H1 (cell line): ENCODE results near the gene NOTCH2. TPM values are rescaled to one million over a fixed set of nuclear protein-coding genes. Genes with fewer than 3 reads are reported as not detected.

Source experiments
- JUN ChIP-seq: IDR thresholded peaks from 2 replicates; pipeline ENCODE4 v1.6.1; 2011; ENCODE audit warnings: low read depth, mild to moderate bottlenecking, improper control_type of control experiment, low read length
- NANOG ChIP-seq: IDR thresholded peaks from 2 replicates; pipeline ENCODE4 v1.6.1; 2011; ENCODE audit warnings: low read length, low read depth, mild to moderate bottlenecking, inconsistent platforms; ENCODE audit not compliant: insufficient read depth, poor library complexity, severe bottlenecking
- RAD21 ChIP-seq, 2 experiments: IDR thresholded peaks in 1 of 2; conservative IDR thresholded peaks in 1 of 2; 2 replicates each; pipeline ENCODE4 v1.6.1; 2011; ENCODE audit warnings: low read depth in 2 of 2, low read length in 2 of 2, improper control_type of control experiment in 1 of 2, inconsistent platforms in 1 of 2, mild to moderate bottlenecking in 1 of 2, moderate library complexity in 1 of 2
- TAF7 ChIP-seq: optimal IDR thresholded peaks from 2 replicates; pipeline ENCODE3; 2011; ENCODE audit warnings: low read depth, mild to moderate bottlenecking, inconsistent platforms, low read length, moderate library complexity, borderline replicate concordance
- TBP ChIP-seq: IDR thresholded peaks from 2 replicates; pipeline ENCODE4 v1.6.1; 2011; ENCODE audit warnings: low read depth, low read length, improper control_type of control experiment
- polyA plus RNA-seq, 7 experiments: library from polyadenylated mRNA; depleted of rRNA in 3 of 7; stranded (reverse) in 5 of 7; unstranded in 2 of 7; fragments of >200 nt in 5 of 7; fragments of 200-250 nt in 2 of 7; gene quantifications; 1 replicate in 5 of 7; 2 replicates in 1 of 7; 4 replicates in 1 of 7; pipeline versions ENCODE4 v1.2.1 to v1.2.3, GENCODE V29; 2011 to 2013; ENCODE audit warnings: missing spikeins in 2 of 7, mixed read lengths in 2 of 7
- total RNA-seq: library from RNA; stranded (reverse); fragmentation: NEBNext Ultra II Directional; extraction: Animal tissue kit (Norgen Biotek cat#: 25700); gene quantifications from 2 replicates; pipeline ENCODE4 v1.2.1, GENCODE V29; 2021
- TF ChIP-seq, protein P1 (sequence below): fragments of 300-600 bp; sonication (generic); IDR thresholded peaks from 2 replicates; pipeline ENCODE4 v1.7.1; 2012; ENCODE audit warnings: low read length, moderate library complexity, mild to moderate bottlenecking, inconsistent platforms; ENCODE audit not compliant: insufficient replicate concordance
- TF ChIP-seq, protein P2 (sequence below): IDR thresholded peaks from 2 replicates; pipeline ENCODE4 v1.6.1; 2011; ENCODE audit warnings: low read length, improper control_type of control experiment

The NOTCH2 gene
- total and polyA plus RNA-seq, 2 of the 8 experiments (the other 6 are each of a cell fraction or from before 2014, with no cell fraction given) = 17.7 to 63.0 TPM

DNA sequence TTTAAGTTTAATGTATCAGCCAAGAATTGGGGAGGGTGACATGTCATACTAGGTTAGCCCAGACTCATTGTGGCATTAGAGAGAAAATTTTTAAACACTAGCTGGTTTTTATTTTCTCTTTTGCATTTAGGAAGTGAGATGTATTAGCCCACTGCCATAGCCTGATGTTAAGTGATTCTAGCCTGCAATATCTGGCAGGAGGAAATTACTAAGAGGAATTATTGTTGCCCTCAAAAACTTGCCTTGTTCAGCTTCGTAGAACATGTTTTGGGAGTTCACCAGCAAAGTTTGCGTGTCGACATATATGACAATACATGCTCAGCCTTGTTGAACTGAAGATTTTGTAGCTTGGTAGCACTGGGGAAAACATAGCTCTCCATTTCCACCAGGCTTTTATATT is 185.6 kb downstream of the NOTCH2 start (continued):
- TF ChIP-seq, protein P1, sequence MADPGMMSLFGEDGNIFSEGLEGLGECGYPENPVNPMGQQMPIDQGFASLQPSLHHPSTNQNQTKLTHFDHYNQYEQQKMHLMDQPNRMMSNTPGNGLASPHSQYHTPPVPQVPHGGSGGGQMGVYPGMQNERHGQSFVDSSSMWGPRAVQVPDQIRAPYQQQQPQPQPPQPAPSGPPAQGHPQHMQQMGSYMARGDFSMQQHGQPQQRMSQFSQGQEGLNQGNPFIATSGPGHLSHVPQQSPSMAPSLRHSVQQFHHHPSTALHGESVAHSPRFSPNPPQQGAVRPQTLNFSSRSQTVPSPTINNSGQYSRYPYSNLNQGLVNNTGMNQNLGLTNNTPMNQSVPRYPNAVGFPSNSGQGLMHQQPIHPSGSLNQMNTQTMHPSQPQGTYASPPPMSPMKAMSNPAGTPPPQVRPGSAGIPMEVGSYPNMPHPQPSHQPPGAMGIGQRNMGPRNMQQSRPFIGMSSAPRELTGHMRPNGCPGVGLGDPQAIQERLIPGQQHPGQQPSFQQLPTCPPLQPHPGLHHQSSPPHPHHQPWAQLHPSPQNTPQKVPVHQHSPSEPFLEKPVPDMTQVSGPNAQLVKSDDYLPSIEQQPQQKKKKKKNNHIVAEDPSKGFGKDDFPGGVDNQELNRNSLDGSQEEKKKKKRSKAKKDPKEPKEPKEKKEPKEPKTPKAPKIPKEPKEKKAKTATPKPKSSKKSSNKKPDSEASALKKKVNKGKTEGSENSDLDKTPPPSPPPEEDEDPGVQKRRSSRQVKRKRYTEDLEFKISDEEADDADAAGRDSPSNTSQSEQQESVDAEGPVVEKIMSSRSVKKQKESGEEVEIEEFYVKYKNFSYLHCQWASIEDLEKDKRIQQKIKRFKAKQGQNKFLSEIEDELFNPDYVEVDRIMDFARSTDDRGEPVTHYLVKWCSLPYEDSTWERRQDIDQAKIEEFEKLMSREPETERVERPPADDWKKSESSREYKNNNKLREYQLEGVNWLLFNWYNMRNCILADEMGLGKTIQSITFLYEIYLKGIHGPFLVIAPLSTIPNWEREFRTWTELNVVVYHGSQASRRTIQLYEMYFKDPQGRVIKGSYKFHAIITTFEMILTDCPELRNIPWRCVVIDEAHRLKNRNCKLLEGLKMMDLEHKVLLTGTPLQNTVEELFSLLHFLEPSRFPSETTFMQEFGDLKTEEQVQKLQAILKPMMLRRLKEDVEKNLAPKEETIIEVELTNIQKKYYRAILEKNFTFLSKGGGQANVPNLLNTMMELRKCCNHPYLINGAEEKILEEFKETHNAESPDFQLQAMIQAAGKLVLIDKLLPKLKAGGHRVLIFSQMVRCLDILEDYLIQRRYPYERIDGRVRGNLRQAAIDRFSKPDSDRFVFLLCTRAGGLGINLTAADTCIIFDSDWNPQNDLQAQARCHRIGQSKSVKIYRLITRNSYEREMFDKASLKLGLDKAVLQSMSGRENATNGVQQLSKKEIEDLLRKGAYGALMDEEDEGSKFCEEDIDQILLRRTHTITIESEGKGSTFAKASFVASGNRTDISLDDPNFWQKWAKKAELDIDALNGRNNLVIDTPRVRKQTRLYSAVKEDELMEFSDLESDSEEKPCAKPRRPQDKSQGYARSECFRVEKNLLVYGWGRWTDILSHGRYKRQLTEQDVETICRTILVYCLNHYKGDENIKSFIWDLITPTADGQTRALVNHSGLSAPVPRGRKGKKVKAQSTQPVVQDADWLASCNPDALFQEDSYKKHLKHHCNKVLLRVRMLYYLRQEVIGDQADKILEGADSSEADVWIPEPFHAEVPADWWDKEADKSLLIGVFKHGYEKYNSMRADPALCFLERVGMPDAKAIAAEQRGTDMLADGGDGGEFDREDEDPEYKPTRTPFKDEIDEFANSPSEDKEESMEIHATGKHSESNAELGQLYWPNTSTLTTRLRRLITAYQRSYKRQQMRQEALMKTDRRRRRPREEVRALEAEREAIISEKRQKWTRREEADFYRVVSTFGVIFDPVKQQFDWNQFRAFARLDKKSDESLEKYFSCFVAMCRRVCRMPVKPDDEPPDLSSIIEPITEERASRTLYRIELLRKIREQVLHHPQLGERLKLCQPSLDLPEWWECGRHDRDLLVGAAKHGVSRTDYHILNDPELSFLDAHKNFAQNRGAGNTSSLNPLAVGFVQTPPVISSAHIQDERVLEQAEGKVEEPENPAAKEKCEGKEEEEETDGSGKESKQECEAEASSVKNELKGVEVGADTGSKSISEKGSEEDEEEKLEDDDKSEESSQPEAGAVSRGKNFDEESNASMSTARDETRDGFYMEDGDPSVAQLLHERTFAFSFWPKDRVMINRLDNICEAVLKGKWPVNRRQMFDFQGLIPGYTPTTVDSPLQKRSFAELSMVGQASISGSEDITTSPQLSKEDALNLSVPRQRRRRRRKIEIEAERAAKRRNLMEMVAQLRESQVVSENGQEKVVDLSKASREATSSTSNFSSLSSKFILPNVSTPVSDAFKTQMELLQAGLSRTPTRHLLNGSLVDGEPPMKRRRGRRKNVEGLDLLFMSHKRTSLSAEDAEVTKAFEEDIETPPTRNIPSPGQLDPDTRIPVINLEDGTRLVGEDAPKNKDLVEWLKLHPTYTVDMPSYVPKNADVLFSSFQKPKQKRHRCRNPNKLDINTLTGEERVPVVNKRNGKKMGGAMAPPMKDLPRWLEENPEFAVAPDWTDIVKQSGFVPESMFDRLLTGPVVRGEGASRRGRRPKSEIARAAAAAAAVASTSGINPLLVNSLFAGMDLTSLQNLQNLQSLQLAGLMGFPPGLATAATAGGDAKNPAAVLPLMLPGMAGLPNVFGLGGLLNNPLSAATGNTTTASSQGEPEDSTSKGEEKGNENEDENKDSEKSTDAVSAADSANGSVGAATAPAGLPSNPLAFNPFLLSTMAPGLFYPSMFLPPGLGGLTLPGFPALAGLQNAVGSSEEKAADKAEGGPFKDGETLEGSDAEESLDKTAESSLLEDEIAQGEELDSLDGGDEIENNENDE = no peak
- no peak for TF ChIP-seq TBP
- TF ChIP-seq, protein P2, sequence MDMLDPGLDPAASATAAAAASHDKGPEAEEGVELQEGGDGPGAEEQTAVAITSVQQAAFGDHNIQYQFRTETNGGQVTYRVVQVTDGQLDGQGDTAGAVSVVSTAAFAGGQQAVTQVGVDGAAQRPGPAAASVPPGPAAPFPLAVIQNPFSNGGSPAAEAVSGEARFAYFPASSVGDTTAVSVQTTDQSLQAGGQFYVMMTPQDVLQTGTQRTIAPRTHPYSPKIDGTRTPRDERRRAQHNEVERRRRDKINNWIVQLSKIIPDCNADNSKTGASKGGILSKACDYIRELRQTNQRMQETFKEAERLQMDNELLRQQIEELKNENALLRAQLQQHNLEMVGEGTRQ = no peak
- no peak for TF ChIP-seq JUN
- no peak for TF ChIP-seq TAF7
- no peak for TF ChIP-seq RAD21 (IDR thresholded peaks at IDR 0.05 in 1 of 2, conservative IDR thresholded peaks at IDR 0.05 in 1 of 2; ENCODE audit: low read depth in 2 of 2, low read length in 2 of 2)
- TF ChIP-seq NANOG = no peak
